ENCODE results near the gene ZGPAT.
"Not testable (repeated sequence)": the region's sequence is repeated elsewhere in the genome, so short reads cannot be mapped to it uniquely, and the experiment has no call there.

ZGPAT gene

DNA sequence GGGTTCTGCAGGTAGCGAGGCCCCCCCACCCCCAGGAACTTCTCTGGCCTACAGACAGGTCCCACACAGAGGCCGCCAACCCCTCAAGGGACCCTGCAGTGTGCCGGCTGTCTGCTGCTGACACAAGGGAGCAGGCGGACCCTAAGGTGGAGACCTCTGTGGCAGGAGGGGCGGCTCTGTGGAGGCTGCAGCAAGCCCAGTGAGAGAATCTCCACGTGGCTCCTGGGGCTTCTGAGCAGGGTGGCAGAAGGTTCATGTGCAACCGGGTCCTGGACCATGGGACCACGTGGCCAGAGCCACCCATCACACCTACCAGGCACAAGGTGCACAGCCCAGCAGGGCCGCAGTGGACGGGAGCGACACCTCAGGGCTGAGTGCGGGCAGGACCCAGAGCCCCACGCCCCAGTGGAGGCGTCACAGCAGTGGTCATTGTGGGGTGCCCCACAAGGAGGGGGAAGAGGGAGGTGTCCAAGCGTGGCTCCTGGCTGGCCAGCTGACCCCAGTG lies 4.3 kb upstream of the ZGPAT start:
- no peak for DNase-seq

DNA sequence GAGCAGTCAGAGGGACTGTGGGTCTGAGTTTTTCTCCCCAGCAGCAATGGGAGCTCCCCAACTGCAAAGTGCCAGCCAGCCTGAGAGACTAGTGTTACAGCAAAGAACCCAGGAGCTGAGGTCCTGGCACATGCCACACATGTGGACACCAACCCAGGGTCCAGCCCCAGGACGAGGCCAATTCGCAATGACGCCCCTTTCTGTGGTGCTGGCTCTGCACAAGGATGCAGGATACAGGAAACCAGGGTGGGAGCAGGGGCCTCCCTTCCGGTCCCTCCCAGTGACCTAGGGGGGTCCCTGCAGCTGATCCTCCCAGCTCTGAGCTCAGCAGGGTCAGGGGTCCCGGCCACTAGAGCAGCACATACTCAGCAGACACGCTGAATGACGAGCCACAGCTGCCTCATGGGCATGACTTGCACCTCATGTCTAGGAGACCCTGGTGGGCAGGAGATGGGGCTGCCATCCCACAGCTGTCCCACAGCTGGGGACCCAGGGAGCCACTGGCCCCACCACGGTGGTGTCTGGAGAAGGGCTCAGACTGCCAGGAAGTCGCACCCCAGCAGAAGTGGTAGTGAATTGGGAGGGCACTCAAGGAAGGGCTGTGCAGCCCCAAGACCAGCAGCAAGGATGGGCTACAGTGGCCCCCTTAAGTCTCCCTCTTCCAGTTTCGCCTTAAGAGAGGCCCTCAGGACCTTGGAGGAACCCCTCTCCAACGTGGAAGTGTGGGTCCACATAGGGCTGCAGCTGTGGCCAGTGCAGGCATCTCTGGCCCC lies 3.7 kb upstream of the ZGPAT start:
- no peak for DNase-seq

DNA sequence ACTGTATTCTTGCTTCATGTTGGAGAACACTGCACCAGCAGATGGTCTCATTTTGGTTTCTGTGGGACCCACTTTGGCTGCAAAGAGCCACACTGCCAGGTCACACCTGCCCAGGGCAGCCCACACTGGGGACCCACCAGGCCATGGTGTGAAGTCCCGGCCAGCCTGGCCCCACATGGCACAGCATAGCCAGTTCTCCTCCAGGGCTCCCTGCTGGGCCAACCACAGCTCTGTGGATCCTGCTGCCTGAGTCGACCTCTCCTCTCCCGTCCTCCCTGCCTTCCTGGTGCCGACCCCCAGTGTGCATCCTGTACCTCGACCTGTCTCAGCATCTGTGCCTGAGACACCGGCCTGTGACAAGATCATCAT lies 3.1 kb upstream of the ZGPAT start:
- DNase-seq = no peak

DNA sequence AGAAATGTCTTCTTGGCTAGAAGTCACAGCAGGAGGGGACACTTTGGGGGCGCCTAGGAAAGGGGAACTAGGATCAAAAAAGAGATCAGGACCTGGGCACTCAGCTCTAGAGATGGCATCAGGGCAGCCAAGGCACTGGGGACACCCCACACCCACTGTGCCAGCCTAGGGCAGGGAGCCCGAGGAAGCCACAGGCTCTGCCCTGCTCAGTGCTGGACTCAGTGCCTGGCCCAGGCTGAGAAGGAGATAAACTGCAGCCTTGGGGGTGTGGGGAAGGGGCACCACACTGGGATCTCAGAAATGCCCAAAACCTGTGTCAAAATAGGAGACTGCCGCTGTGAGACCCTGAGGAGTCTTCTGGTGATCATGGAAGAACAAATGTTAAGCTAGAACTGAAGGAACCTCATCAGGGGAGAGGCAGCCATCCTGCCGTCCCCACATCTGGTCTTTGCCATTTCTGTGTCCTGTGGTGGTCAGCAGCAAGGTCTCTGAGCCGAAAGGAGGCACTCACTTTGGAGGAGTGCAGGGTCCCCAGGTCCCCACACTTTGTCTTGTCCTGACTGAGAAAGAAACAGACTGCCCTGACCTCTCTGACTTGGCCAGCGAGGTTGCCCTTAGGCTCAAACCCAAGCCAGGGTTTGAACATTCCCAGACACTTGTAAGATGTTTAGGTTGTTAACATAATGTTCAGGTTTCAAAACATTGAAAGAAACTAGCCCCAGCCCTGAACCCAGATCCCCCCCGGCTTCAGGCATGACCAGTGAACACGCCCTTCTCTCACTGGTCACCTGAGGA lies 2.4 kb upstream of the ZGPAT start:
- no peak for DNase-seq

DNA sequence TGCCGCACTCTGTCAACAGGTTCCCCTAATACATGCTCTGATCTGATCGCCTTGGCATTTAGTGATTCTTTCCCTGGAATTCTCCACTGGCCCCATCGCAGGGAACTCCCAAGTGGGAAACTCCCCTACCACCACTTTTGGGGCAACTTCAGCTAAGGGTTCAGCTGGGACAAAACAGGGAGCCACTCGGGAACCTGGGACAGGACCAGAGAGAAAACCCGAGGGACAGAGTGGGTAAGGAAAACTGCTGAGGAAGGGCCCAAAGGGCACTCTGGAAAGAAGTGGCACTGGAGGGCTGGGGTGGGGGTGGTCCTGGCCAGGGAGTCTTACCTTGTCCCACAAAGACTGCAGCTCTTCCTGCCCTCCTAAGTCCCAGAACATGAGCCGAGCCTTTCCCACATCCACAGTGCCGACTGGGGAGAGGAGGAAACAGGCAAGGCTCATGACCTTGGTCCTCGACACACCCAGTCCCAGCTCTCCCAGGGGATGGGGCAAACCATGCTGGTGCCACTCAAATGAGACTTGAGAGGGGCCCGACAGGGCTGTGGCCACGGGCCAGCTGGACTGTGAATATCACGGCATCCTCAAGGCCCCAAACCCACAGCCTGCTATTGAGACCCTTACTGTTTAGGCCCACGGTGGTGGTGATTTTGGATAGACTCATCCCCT lies 1.7 kb upstream of the ZGPAT start:
- no peak for DNase-seq

DNA sequence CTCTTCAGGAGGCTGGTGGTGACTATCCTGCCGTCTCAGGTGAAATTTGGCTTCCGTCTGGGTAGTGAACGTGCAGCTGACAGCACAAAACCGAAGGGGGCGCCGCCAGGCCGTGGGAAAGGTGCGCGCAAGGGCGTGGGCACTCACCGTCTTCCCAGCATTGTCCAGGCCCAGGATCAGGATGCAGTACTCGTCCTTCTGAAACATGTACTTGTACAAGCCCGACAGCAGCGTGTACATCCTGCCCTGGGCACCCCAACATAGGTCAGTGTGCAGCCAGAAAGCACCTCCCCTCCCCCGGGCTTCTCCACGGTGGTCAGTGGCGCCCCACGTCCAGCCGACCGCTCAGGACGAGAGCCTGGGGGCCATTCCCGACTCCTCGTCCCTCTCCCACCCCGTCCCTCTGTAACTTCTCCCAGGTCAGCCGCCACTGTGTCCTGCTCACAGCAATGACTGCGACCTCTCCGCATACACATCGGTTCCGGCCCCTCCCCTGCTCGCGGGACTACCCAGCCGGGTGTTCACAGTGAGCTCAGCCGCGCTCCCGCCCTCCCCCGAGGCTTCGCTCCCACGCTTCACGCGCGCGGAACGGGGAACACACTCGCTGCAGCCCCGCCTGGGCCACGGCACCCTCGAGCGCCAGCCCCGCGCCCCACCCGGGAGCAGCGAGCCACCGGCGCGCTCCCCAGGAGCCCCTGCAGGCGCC lies 834 bp upstream of the ZGPAT start:
- DNase-seq = peak; percentile 75 to 79

DNA sequence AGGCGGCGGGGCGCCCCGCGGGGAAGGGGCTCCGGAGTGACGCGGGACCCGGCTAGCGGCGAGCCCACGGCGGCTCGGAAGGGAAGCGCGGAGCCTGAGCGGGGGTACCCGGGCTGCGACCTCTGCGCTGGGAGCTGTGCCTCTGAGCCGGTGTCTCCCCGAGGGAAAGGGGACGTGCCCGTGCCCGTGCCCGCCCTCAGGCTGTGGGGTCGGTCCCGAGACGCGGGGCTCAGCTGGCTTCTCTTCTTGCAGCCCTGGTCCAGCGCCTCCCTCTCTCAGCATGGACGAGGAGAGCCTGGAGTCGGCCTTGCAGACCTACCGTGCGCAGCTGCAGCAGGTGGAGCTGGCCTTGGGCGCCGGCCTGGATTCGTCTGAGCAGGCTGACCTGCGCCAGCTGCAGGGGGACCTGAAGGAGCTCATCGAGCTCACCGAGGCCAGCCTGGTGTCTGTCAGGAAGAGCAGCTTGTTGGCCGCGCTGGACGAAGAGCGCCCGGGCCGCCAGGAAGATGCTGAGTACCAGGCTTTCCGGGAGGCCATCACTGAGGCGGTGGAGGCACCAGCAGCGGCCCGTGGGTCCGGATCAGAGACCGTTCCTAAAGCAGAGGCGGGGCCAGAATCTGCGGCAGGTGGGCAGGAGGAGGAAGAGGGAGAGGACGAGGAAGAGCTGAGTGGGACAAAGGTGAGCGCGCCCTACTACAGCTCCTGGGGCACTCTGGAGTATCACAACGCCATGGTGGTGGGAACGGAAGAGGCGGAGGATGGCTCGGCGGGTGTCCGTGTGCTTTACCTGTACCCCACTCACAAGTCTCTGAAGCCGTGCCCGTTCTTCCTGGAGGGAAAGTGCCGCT lies 686 bp downstream of the ZGPAT start:
- no peak for DNase-seq

DNA sequence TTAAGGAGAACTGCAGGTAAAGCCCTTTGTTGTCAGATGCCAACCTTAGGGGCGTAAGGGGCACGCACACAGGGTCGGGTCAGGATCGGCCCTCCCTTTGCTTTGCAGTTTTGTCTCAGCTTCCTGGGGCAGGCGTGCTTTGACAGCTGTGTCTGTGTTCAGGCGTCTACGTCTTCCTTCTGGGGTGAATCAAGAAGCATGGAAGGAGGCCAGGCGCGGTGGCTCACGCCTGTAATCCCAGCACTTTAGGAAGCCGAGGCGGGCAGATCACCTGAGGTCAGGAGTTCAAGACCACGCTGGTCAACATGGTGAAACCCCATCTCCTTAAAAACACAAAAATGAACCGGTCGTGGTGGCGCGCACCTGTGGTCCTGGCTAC lies 1.3 kb downstream of the ZGPAT start:
- no peak for DNase-seq

DNA sequence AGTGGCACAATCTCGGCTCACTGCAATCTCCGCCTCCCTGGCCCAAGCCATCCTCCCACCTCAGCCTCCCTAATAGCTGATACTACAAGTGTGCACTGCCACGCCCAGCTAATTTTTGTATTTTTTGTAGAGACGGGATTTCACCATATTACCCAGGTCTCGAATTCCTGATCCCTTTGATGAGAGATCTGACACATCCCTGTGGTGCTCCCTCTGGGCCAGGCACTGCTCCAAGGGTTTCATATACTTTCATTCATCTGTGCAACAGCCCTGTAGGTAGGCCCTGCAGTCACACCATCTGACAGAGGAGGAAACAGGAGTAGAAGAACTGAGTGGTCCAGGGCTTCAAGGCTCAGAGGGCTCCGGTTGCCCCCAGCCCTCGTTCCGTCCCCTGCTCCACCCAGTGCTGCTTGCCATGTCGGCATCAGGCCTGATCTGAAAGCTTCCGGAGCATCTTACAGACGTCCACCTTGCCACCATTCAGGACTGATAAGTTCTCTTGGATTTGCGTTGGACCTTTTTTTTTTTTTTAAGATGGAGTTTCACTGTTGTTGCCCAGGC lies 3.3 kb downstream of the ZGPAT start:
- DNase-seq = no peak

DNA sequence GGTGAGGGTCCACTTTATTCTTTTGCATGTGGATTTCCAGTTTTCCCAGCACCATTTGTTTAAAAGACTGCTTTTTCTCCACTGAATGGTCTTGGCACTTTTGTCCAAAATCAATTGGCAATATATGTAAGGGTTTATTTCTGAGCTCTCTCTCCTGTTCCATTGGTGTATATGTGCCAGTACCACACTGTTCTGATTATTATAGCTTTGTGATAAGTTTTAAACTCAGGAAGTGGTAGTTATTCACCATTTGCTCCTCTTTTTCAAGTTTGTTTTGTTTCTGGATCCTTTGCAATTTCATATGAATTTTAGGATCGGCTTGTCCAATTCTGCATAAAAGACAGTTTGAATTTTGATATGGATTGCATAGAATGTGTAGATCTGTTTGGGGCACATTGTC lies 4.4 kb downstream of the ZGPAT start:
- no peak for DNase-seq

DNA sequence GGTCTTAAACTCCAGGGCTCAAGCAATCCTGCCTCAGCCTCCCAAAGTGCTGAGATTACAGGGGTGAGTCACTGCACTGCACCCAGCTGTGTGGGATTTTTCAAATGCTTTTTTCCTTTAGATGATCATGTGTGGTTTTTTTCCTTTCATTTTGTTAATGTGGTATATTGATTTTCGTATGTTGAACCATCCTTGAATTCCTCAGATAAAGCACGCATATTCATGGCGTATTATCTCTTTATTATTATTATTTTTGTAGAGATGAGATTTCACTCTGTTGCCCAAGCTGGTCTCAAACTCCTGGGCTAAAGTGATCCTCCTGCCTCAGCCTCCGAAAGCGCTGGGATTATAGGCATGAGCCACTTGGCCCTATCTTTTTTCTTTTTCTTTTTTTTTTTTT lies 7.0 kb downstream of the ZGPAT start:
- no peak for DNase-seq

DNA sequence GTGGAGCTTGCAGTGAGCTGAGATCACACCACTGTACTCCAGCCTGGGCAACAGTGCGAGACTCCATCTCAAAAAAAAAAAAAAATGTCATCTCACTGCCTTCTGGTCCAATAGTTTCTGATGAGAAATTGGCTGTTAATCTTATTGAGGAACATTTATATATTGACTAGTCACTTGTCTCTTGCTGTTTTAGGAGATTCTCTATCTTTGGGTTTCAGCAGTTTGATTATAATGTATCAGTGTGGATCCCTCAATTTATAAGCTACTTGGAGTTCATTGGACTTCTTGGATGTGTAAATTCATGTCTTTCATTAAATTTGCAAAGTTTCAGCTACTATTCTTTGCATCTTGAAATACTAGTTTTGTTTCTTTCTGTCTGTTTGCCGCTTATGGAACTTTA lies 11.2 kb downstream of the ZGPAT start:
- DNase-seq = no peak

DNA sequence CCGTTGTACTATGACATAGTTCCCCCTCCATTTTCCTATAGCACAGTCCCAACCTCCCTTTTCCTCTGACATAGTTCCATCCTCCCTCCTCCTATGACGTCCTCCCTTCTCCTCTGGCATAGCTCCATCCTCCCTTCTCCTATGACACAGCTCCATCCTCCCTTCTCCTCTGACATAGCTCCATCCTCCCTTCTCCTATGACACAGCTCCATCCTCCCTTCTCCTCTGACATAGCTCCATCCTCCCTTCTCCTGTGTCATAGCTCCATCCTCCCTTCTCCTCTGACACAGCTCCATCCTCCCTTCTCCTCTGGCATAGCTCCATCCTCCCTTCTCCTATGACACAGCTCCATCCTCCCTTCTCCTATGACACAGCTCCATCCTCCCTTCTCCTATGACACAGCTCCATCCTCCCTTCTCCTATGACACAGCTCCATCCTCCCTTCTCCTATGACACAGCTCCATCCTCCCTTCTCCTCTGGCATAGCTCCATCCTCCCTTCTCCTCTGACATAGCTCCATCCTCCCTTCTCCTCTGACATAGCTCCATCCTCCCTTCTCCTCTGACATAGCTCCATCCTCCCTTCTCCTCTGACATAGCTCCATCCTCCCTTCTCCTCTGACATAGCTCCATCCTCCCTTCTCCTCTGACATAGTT lies 15.3 kb downstream of the ZGPAT start:
- not testable (repeated sequence) for DNase-seq

DNA sequence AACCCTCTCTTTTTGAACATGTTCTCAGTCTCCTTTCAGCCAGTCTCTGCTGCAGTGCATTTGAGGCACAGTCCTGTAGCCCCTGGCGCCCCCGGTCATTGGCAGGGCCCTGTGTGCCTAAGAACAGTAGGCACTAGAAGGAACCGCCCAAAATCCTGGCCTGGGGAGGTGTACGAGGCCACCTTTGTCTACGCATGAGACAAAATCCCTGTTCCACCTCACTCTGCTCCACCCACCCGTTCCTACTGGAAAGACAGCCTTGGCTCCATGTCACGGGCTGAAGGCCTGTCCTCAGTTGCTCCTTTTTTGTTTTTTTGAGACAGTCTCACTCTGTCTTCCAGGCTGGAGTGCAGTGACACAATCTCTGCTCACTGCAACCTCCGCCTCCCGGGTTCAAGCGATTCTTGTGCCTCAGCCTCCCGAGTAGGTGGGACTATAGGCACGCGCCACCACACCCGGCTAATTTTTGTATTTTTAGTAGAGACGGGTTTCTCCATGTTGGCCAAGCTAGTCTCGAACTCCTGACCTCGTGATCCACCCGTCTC lies 22.4 kb downstream of the ZGPAT start:
- not testable (repeated sequence) for DNase-seq

DNA sequence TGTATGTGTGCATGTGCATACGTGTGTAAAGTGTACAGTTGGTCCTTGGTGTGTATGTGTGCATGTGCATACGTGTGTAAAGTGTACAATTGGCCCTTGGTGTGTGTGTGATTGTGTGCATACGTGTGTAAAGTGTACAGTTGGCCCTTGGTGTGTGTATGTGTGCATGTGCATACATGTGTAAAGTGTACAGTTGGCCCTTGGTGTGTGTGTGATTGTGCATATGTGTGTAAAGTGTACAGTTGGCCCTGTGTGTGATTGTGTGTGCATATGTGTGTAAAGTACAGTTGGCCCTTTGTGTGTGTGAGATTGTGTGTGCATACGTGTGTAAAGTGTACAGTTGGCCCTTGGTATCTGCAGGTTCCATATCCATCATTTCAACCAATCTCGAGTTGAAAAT lies 23.6 kb downstream of the ZGPAT start:
- no peak for DNase-seq

DNA sequence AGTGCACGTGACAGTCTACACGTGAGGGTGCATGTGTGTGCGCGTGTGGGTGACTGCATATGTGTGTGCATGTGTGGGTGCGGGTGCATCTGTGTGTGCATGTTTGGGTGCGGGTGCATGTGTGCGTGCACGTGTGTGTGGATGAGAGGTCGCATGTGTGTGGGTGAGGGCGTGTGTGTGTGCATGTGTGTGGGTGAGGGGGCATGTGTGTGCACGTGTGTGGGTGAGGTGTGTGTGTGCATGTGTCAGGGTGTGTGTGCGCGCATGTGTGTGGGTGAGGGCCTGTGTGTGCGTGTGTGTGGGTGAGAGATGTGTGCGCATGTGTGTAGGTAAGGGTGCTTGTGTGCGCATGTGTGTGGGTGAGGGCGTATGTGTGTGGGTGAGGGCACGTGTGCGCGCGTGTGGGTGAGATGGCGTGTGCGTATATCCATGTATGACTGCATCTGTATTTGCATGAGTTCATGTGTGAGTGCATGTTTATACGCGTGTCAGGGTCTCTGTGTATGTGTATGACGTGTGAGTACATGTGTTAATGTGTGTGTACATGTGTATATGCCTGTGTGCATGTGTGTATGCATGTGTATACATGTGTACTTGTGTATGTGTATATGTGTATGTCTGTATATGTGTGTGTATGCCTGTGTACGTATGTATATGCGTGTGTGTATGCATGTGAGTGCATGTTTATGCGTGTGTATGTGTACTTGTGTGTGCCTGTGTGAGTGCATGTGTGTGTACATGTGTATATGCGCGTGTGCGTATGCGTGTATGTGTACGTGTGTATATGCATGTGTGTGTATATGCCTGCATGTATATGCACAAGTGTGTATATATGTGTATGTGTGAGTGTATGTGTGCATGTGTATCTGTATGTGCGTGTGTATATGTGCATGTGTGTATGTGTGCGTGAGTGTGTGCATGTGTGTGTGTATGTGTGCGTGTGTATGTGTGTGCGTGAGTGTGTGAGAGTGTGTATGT lies 24.6 kb downstream of the ZGPAT start:
- DNase-seq = no peak

DNA sequence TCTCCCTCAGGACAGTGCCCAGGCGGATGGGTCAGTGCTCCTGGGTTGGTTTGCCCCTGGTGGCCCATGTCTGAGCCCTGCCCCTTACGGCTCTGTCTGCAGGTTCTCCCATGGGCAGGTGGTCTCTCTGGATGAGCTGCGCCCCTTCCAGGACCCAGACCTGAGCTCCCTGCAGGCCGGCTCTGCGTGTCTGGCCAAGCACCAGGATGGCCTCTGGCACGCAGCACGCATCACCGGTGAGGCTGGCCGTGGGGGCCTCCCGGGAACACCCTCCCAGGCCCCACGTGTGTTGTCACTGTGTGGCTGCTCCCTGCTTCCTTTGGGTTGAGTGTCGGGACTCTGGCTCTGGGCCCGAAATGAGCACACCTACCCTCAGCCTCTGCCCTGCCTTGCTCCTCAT lies 25.3 kb downstream of the ZGPAT start:
- DNase-seq = no peak

DNA sequence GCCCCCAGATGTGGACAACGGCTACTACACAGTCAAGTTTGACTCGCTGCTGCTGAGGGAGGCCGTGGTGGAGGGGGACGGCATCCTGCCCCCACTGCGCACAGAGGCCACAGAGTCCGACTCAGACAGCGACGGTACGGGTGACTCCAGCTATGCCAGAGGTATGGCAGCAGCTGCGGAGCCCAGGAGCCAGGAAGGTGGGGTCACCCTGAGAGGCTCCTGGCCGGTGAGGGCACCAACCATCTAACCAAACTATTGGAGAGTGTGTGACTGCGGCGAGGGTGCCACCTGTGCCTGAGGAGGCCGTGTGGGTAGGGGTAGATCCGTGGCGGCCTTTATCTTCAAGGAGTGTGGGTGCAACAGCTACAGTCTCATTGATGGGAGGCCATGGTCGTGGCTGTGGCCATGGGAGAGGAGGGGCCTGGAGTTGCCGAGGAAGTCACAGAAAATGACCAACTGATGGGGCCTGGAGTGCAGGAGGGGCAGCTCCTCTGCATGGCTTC lies 25.8 kb downstream of the ZGPAT start:
- DNase-seq = no peak

Measured in inflammatory macrophage treated with lipopolysaccharide for 1 hour (primary cell).